ENCODE measurements around the gene SETD7.

- TF ChIP-seq, protein P1, sequence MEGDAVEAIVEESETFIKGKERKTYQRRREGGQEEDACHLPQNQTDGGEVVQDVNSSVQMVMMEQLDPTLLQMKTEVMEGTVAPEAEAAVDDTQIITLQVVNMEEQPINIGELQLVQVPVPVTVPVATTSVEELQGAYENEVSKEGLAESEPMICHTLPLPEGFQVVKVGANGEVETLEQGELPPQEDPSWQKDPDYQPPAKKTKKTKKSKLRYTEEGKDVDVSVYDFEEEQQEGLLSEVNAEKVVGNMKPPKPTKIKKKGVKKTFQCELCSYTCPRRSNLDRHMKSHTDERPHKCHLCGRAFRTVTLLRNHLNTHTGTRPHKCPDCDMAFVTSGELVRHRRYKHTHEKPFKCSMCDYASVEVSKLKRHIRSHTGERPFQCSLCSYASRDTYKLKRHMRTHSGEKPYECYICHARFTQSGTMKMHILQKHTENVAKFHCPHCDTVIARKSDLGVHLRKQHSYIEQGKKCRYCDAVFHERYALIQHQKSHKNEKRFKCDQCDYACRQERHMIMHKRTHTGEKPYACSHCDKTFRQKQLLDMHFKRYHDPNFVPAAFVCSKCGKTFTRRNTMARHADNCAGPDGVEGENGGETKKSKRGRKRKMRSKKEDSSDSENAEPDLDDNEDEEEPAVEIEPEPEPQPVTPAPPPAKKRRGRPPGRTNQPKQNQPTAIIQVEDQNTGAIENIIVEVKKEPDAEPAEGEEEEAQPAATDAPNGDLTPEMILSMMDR (conservative IDR thresholded peaks at IDR 0.05): no peak
- no peak for TF ChIP-seq ZFX (IDR thresholded peaks at IDR 0.05)
Measured at GRCh38 chr4:139589336-139590018, 33.5 kb upstream of the SETD7 start.

Measured in C4-2B (cell line).